GM19395 (cell line): ENCODE data around the gene NKTR.

Experiments used
- ATAC-seq: cut with Tn5 transposase; IDR thresholded peaks from one replicate; pipeline ENCODE4 v1.9.1; 2021; ENCODE audit warnings: mild to moderate bottlenecking, moderate library complexity; ENCODE audit not compliant: unreplicated experiment

Gene NKTR

GRCh38 chr3:42691816-42692666, 91.6 kb downstream of the NKTR start:
- no peak for ATAC-seq

- ATAC-seq: no peak
Observed at GRCh38 chr3:42692667-42693529, 92.4 kb downstream of the NKTR start.

GRCh38 chr3:42693530-42693930, 93.0 kb downstream of the NKTR start:
- ATAC-seq: no peak

GRCh38 chr3:42694366-42694765, 93.9 kb downstream of the NKTR start:
- ATAC-seq: no peak

- no peak for ATAC-seq
Observed at GRCh38 chr3:42696356-42697288, 96.1 kb downstream of the NKTR start.

GRCh38 chr3:42697289-42698051, 97.0 kb downstream of the NKTR start:
- ATAC-seq: no peak
